ENCODE data around the gene MAPK4.
"Not testable (repeated sequence)": the region's sequence is repeated elsewhere in the genome, so short reads cannot be mapped to it uniquely, and the experiment has no call there.

The MAPK4 gene

DNA sequence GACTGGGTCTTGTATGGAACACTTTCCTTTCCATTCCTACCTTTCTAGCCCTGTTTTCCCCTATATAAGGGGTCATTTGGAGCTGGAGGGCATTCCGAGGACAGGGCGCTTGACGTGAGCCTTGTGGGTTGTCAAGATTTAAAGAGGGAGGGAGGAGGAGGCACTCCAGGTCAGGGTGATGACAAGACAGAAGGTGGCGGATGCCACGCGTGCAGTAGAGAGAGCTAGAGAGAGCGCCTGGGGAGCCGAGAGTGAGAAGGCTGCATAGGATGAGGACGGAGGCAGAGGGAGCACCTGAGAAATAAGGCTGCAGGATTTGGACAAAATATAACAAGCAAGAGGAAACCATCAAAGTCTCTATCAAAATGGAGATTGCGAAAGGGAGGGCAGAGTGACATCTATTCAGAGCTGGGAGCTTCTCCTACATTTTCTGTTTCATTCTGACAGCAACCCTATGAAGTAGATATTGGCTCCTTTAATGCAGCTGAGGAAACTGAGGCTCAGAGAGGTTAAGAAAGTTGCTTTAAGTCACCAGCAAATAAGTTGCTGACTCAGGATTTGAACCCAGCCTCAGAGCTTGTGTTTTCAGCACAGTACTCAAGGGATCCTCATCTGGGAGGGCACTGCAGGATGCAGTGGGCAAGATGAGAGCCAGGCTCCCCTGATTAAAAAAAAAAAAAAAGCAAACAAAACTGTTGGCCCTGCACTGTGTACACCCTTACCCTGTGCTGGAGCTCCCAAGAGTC is 135.7 kb downstream of the MAPK4 start:
- DNase-seq: no peak

DNA sequence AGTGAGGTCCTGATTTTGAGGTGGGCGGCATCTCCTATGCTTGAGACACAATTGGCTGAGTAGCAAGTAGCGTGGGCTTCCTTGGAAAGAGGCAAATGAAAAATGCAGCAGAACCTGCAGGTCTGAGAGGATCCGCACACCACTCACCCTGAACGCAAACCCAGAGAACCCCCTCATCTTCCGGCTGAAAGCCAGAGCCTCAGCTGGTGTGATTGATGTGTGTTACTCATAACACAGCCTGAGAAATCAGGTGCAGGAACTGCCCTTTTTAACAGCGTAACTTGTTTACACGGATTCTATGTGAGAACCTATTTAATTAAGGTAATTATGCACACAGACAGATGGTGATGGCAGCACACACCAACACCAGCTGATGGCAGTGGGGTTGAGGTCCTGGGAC is 136.5 kb downstream of the MAPK4 start:
- no peak for DNase-seq

- no peak for DNase-seq
Observed at GRCh38 chr18:50696929-50697328, 137.0 kb downstream of the MAPK4 start.

- DNase-seq: no peak
Observed at GRCh38 chr18:50697509-50697908, 137.6 kb downstream of the MAPK4 start.

- DNase-seq: no peak
Observed at GRCh38 chr18:50700245-50701165, 140.6 kb downstream of the MAPK4 start.

DNA sequence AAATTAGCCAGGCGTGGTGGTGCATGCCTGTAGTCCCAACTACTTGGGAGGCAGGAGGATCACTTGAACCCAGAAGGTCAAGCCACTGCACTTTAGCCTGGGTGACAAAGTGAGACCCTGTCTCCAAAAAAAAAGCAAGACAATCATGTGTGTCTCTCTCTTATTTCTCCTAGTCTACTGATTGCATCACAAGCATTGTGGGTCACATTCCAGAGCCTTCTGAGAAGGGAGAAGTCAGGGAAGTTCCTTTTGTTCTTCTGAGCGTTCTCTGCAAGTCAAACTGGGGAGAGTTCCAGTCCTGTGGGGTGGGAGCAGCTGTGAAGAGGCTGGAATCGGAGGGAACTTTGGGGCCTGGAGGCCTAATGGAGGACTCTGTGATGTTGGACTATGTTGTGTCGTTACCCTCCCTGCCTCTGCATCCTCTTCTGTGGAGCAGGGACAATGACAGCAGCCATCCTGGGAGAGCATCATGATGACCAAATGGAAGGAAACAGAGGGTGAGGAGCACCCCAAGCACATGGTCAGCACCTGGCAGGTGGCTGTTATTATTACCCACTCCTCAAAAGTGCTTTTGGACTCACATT is 144.6 kb downstream of the MAPK4 start:
- DNase-seq: no peak

DNA sequence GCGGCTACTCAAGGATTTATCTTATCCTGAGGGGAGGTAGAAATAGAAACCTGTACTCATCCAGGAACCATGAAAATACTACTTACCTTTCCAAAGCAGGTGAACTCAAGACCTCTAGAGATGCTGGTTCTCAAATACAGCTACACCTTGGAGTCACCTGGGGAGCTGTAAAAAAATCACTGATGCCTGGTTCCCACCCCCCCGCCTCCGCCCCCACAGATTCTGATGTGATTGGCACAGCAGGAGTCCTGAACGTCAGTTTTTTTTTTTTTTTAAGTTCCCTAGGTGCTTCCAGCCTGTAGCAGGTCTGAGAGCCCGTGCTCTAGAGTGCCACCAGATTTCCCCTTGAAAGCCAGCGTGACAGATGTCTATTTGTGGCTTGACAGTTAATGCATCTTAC is 146.3 kb downstream of the MAPK4 start:
- no peak for DNase-seq

DNA sequence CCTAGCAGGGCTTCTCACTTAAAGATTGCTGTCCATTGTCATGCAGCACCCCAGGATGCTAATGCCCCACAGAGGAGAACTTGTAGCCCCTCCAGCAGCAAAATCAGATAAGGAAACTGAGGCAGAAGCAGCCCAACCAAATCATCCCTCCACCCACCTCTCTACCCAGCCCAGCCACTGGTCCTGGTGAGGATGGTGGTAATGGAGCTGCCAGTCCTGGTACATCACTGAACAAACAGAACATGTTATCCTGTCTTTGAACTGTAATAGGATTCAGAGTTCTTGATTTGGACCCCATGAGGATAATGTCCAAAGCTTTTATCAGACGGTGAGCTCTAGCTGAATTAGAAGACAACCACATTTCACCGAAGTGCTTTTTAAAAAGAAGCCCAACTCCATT is 146.8 kb downstream of the MAPK4 start:
- no peak for DNase-seq

DNA sequence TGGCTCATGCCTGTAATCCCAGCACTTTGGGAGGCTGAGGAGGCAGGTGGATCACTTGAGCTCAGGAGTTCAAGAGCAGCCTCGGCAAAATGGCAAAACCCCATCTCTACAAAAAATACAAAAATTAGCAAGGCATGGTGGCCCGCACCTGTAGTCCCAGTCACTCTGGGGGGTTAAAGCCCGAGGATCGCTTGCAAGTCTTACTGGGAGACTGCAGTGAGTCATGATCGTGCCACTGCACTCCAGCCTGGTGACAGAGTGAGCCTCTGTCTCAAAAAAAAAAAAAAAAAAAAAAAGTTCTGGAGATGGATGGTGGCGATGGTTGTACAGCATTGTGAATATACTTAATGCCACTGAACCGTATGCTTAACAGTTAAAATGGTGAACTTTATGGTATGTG is 147.4 kb downstream of the MAPK4 start:
- not testable (repeated sequence) for DNase-seq

GRCh38 chr18:50707855-50708469 is 148.1 kb downstream of the MAPK4 start:
- DNase-seq: no peak

DNA sequence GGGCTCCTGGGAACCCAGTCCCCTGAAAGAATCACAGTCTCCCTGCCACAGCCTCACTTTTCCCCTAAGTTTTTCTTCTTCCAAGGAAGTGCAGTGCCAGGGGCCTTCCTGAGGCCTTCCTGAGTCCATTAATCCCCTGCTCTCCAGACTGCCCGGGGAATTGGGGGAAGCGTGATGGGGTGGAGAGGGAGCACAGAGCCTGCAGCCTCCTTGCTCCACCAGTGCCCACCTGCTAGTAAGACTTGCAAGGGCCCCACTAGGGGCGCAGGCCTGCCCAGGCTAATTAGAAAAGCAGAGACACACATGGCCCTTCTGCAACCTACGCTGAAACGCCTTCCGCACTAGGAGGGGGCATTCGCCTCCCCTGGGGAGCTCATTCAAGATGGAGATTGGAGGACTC is 149.3 kb downstream of the MAPK4 start:
- no peak for DNase-seq

DNA sequence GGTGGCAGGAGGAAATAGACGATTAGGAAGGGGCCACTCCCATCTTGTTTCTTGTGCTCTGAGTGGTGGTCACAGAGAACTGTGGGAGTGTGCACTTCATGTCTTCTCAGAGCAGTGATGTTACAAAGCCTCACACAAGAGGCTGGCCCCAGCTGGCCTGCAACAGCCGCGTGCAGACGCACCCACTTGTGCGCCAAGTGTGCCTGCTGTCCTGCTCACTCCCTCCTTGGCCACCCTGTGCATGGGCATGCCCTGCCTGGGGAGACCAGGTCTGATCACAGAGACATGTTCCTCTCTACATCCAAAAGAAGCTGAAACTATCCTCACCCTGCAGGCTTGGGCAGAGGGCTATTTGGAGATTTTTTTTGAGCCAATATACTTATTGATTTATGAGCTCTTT is 151.5 kb downstream of the MAPK4 start:
- DNase-seq: peak; percentile 47

- no peak for DNase-seq
Observed at GRCh38 chr18:50715919-50716318, 156.0 kb downstream of the MAPK4 start.

DNA sequence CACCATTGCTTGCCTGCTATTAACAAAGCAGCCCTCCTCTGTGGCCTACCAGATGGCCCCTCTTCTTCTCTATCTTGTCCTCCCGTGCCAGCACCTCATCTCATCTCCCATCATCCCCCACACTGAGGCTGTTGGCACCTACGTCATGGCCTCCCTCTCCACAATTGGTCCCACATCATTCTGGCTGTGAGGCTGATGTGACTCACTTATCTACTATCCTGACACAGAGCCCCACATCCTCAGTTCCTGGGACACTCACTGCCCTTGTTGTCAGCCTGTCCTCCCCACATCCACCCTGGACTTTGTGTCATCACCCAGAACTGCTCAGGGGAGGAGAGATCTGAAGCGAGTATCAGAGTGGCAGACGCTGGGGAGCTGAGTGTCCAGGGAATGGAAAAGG is 157.0 kb downstream of the MAPK4 start:
- no peak for DNase-seq

- no peak for DNase-seq
Observed at GRCh38 chr18:50717563-50717962, 157.7 kb downstream of the MAPK4 start.

- no peak for DNase-seq
Observed at GRCh38 chr18:50719471-50720324, 159.8 kb downstream of the MAPK4 start.

DNA sequence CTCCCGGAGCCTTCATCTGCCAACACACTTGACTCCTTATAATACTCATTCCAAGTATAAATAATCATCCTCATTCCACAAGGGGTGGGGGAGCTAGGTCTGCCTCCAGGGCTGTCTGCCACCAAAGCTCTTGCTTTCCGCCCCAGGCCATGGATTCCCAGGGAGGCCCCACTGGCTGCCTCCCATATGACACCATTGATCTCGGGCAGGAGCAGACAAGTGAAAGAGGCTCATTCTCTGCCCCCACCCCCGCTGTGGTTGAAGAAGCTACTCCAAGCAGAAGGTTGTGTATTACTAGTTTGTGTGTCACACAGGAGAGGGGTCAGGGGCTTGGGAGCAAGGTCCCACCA is 160.4 kb downstream of the MAPK4 start:
- no peak for DNase-seq

DNA sequence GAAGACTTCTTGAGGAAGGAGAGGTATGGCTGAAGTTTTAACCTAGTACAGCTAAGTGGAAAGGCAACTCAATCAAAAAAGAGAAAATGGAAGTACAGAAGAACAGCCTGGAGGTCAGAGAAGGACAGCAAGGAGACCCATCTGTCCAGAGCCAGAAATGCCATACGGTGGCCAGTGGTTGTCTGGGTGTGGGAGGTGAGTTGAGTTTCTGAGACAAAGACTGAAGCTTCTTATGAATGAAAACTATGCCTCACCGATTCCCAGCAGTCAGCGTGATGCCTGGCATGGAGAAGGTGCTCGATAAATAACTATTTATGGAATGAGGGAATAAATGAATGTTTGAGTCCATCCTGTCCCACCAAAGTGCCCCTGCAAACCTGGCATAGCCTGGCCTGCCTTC is 161.1 kb downstream of the MAPK4 start:
- DNase-seq: no peak

DNA sequence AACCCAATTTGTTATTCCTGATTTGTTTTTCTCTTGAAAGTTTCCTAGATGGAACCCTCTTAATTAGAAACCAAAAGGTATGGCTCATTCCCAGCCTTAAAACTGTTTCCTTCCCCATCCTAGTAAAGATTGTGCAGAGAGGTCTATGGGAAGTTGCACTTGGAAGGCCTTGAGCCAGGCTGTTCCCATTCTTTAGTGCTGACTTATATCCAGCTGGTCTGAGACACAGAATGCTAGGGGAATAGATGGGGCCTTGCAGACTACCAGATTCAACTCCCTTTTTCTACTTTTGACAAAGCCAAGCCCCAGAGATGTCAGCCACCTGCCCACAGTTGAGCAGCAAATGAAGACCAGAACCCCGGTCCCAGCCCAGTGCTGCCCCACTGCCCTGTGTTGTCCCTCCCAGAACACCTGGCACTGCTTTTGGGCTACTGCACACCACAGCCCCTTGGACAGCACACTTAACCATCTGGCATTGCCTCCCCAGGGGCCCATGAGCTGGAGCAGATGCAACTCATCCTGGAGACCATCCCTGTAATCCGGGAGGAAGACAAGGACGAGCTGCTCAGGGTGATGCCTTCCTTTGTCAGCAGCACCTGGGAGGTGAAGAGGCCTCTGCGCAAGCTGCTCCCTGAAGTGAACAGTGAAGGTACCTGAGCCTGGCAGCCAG is 161.7 kb downstream of the MAPK4 start:
- DNase-seq: no peak

DNA sequence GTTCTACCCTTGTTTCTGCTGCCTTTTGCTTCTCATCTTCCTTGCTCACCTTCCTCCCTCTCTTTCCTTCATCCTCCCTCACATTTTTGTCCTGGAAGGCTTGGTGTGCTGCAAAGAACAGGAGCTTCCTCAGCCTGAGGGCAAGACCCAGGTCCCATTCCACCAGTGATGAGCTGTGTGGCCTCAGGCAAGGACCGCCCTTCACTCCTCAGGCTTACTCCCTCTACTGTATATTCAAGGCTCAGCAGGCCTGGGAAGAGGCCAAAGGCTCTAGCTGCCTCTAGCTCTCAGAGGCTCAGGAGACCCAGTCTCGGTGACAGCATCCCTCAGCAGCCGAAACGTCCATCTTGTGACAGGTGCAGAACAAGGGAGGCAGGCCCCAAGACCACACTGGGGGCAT is 162.4 kb downstream of the MAPK4 start:
- DNase-seq: no peak

DNA sequence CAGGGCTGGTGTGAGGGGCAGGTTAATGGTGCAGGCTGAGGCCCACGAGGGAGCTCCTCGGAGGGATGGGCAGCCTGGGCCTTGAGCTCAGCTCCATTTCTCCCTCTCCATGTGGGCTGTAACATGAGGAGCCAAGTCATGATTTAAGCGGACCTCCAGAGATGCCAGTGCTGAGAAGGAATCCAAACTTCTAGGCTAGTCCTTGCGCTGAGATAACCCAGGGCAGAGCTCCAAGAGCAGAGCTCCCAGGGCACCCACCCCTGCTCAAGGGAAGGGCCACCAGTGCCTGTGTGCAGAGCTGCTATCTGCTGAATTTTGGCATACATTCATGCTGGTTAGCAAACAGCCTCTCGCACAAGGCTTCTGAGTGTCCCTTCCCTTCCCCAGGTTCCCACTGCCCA is 164.9 kb downstream of the MAPK4 start:
- DNase-seq: no peak
